ENCODE results near the gene KTI12. TPM values are rescaled to one million over a fixed set of nuclear protein-coding genes. Genes with fewer than 3 reads are reported as not detected.
"Not testable (repeated sequence)": the region's sequence is repeated elsewhere in the genome, so short reads cannot be mapped to it uniquely, and the experiment has no call there.

The KTI12 gene
- total and polyA plus RNA-seq, 9 donors, result 7.1 to 14.1 (median 11.4) TPM

DNA sequence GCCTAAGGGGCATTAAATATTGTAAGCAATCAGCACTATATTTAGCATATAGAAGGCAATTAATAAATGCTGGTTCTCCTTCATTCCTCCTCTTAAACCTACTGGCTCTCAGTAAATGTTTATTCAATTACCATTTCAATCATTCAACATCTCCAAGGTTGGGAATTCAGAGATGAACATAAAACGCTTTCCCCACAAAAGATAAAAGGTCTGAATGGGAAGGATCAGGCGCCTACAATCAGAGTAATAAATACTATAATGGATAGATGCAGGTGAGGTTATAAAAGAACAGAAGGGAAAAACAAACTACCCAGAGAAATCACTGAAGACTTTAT, 407 bp upstream of the KTI12 start:
- no peaks in the 10 kb centered on the region for H3K9me3 ChIP-seq
- H3K27me3 ChIP-seq, result no peaks in the 10 kb centered on the region
- no peaks in the 10 kb centered on the region for H3K36me3 ChIP-seq
- peak overlapping the region in 1 of 2 donors; percentile 77 for H3K27ac ChIP-seq
- TF ChIP-seq POLR2A (IDR thresholded peaks at IDR 0.05) (no peak), EP300 (IDR thresholded peaks at IDR 0.05) (no peak)
- TF ChIP-seq, protein P1, sequence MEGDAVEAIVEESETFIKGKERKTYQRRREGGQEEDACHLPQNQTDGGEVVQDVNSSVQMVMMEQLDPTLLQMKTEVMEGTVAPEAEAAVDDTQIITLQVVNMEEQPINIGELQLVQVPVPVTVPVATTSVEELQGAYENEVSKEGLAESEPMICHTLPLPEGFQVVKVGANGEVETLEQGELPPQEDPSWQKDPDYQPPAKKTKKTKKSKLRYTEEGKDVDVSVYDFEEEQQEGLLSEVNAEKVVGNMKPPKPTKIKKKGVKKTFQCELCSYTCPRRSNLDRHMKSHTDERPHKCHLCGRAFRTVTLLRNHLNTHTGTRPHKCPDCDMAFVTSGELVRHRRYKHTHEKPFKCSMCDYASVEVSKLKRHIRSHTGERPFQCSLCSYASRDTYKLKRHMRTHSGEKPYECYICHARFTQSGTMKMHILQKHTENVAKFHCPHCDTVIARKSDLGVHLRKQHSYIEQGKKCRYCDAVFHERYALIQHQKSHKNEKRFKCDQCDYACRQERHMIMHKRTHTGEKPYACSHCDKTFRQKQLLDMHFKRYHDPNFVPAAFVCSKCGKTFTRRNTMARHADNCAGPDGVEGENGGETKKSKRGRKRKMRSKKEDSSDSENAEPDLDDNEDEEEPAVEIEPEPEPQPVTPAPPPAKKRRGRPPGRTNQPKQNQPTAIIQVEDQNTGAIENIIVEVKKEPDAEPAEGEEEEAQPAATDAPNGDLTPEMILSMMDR (IDR thresholded peaks at IDR 0.05), result no peak
- intact Hi-C loops (cut with DNase I), result no loop called here
- no peak for DNase-seq
- H3K4me1 ChIP-seq (ENCODE audit: insufficient read depth), result peaks cover 10% of the 10 kb centered on the region
- peak overlapping the region; percentile 74 for H3K4me3 ChIP-seq
- 93 to 96% (median 94%) methylated on average over 2 of the region's 2 CpGs for whole genome bisulfite sequencing, 3 donors

DNA sequence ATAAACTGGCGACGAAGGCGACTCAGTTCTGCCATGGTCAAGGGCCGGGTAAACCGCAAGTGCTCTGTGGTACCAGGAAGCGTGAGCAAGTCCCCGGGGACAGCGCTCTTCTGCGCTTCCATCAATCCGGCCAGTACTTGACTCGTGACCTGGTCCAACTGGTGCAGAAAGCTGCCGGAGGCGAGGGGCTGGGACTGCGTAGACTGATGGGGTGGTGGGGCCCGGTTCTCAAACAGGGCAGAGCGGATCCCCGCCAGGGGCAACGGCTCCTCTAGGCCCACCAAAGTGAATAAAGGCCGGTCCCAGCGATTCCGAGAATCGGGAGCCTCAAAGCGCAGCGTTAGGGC, 852 bp downstream of the KTI12 start:
- 0 to 4% (median 1%) methylated on average over 24 of the region's 24 CpGs for WGBS, 3 donors
- intact Hi-C loops (cut with DNase I), result no loop called here
- Histone ChIP-seq H3K4me3 (peak overlapping the region; percentile 74), H3K36me3 (no peaks in the 10 kb centered on the region), H3K4me1 (ENCODE audit: insufficient read depth) (peaks cover 10% of the 10 kb centered on the region), H3K9me3 (no peaks in the 10 kb centered on the region), H3K27me3 (no peaks in the 10 kb centered on the region), H3K27ac (peak overlapping the region; percentile 15 to 77)
- DNase-seq, result peak; percentile 30 to 55 (median 42)
- TF ChIP-seq POLR2A (IDR thresholded peaks at IDR 0.05), result no peak
- TF ChIP-seq, protein P1 (IDR thresholded peaks at IDR 0.05), result no peak
- no peak for TF ChIP-seq EP300 (IDR thresholded peaks at IDR 0.05)

DNA sequence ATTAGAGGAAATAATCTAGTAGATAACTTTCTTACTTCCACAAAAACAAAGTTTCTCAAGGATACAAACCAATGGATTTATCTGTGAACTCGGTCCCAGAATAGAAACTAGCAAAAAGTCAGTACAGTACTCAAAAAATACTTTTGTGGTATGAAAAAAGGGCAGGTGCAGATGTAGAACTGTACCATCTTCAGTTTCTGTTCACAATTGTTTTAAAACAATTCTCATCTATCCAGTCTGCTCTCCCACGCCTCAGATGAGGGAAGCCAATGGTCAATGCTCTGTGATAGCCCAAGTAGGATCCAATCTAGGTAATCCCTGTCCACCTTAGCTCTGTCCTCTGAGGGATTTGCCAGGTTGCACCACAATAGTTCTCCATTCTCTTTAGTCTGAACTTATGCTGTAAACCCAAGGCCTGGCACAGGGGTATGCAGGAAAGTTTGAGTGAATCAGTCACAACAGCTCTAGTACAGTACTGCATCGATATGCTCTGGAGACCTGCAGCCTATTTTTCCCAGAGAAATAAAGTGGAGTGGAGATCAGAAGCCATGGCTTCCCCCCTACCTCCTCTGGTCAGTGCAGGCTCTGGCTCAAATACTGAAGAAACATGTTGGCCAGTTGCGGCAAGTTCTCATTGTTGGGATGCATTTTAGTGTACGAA, 1.4 kb downstream of the KTI12 start:
- WGBS, 3 donors, result 10 to 44% (median 19%) methylated on average over 5 of the region's 5 CpGs
- peak overlapping the region in 1 of 2 donors; percentile 77 for H3K27ac ChIP-seq
- H3K9me3 ChIP-seq, result no peaks in the 10 kb centered on the region
- peaks cover 10% of the 10 kb centered on the region for H3K4me1 ChIP-seq (ENCODE audit: insufficient read depth)
- no peaks in the 10 kb centered on the region for H3K27me3 ChIP-seq
- TF ChIP-seq EP300 (IDR thresholded peaks at IDR 0.05) (no peak), POLR2A (IDR thresholded peaks at IDR 0.05) (no peak)
- TF ChIP-seq, protein P1 (IDR thresholded peaks at IDR 0.05), result no peak
- H3K36me3 ChIP-seq, result no peaks in the 10 kb centered on the region
- H3K4me3 ChIP-seq, result peak overlapping the region; percentile 74
- intact Hi-C loops (cut with DNase I), result no loop called here
- DNase-seq, result no peak

DNA sequence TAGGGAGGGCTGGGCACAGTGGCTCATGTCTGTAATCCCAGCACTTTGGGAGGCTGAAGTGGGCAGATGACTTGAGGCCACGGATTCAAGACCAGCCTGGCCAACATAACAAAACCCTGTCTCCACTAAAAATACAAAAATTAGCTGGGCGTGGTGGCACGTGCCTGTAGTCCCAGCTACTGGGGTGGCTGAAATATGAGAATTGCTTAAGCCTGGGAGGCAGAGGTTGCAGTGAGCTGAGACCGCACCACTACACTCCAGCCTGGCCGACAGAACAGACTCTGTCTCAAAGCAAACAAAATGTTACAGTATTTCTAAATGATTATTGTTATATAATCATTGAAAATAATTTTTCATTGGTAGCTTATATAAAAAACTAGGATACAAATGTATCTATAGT, 4.8 kb downstream of the KTI12 start:
- H3K4me3 ChIP-seq; H3K4me1 ChIP-seq (ENCODE audit: insufficient read depth); H3K27me3 ChIP-seq; DNase-seq; H3K36me3 ChIP-seq; H3K27ac ChIP-seq; intact Hi-C loops (cut with DNase I); H3K9me3 ChIP-seq: not testable (repeated sequence)
- 79 to 86% (median 82%) methylated on average over 5 of the region's 5 CpGs for WGBS, 3 donors

DNA sequence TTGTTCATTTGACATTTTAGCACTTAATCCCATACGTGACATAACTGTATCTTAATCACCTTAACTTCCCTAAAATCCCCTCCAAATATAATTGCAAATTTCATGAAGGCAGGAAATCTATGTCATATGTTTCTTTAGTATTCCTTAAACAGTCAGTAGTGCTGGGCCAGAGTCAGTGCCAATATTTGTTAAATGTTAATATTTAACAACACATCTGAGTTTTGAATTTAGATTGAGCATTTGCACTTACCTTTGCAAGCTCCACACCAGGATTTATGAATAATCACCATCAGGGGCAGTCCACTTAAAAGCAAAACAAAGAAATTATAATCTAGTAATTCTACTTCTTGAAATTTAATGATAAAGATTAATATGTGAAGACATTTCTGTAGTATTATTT, 5.3 kb downstream of the KTI12 start:
- DNase-seq, result no peak
- Histone ChIP-seq H3K9me3 (no peaks in the 10 kb centered on the region), H3K4me1 (ENCODE audit: insufficient read depth) (peaks cover 10% of the 10 kb centered on the region), H3K4me3 (no peak overlapping the region), H3K27me3 (no peaks in the 10 kb centered on the region), H3K27ac (no peak overlapping the region), H3K36me3 (no peaks in the 10 kb centered on the region)
- TF ChIP-seq POLR2A (IDR thresholded peaks at IDR 0.05) (no peak), EP300 (IDR thresholded peaks at IDR 0.05) (no peak)
- TF ChIP-seq, protein P1 (IDR thresholded peaks at IDR 0.05), result no peak
- WGBS, 3 donors, result 88 to 100% (median 96%) methylated on average over 1 of the region's 1 CpG
- intact Hi-C loops (cut with DNase I), result no loop called here

All from ovary (tissue), 9 donors.